Naive thymus-derived CD8-positive, alpha-beta T cell (primary cell): ENCODE measurements around the gene GNPTG. TPM values are rescaled to one million over a fixed set of nuclear protein-coding genes. Genes with fewer than 3 reads are reported as not detected.

Source experiments
- ATAC-seq, 2 donors: fragments of 150-1000 bp; cut with Tn5 transposase in 1 of 2; sonication (Bioruptor Pico), chemical (Tn5 transposase) in 1 of 2; 1 replicate in 1 of 2; 2 replicates in 1 of 2; pipeline ENCODE4 v1.10.0; 2021; ENCODE audit warnings: mild to moderate bottlenecking in 2 of 2, moderate library complexity in 2 of 2
- POLR2A ChIA-PET: fragments of 350-600 bp; sonication (Branson Sonifier 250); formaldehyde crosslinking; loops from one replicate; lab custom pipeline; 2021; ENCODE audit warnings: antibody characterized with exemption; lab: Charles Lee
- DNase-seq, 10 donors: peaks; one replicate each; pipeline versions ENCODE4 v3.0.0 to v3.0.0-alpha.2; 2020 to 2022
- H3K27ac Mint-ChIP-seq, 10 donors: one replicate each; pipeline ENCODE4 v1.8.0; 2020 to 2022; ENCODE audit warnings: mild to moderate bottlenecking in 10 of 10, mixed read lengths in 10 of 10, moderate library complexity in 4 of 10, inconsistent platforms in 1 of 10
- H3K27me3 Mint-ChIP-seq, 5 donors: one replicate each; pipeline ENCODE4 v1.8.0; 2021 to 2022; ENCODE audit warnings: mixed read lengths in 5 of 5
- H3K36me3 Mint-ChIP-seq, 3 donors: one replicate each; pipeline ENCODE4 v1.8.0; 2020 to 2022; ENCODE audit warnings: mixed read lengths in 3 of 3, mild to moderate bottlenecking in 2 of 3, inconsistent platforms in 1 of 3
- H3K4me1 Mint-ChIP-seq, 4 donors: one replicate each; pipeline ENCODE4 v1.8.0; 2021 to 2022; ENCODE audit warnings: mixed read lengths in 4 of 4
- H3K4me3 Mint-ChIP-seq, 10 donors: one replicate each; pipeline ENCODE4 v1.8.0; 2020 to 2022; ENCODE audit warnings: mild to moderate bottlenecking in 10 of 10, mixed read lengths in 10 of 10, moderate library complexity in 6 of 10, inconsistent platforms in 1 of 10
- H3K9me3 Mint-ChIP-seq, 9 donors: one replicate each; pipeline ENCODE4 v1.8.0; 2020 to 2022; ENCODE audit warnings: mixed read lengths in 9 of 9, mild to moderate bottlenecking in 3 of 9, inconsistent platforms in 1 of 9, moderate library complexity in 1 of 9
- polyA plus RNA-seq, 3 donors: library from polyadenylated mRNA; unstranded; fragments of 300-500 nt; fragmentation: Illumina TruSeq; gene quantifications; one replicate each; pipeline ENCODE4 v1.2.3, GENCODE V29; 2021
- total RNA-seq, 8 experiments: library from RNA in 2 of 8; stranded (reverse) in 2 of 8; gene quantifications; one replicate each; pipeline ENCODE4 v1.2.3 and lab custom pipeline; 2021 to 2026

Gene GNPTG
- total and polyA plus RNA-seq, 5 experiments from 2014 or later: 44.4 to 65.2 (median 56.9) TPM

DNA sequence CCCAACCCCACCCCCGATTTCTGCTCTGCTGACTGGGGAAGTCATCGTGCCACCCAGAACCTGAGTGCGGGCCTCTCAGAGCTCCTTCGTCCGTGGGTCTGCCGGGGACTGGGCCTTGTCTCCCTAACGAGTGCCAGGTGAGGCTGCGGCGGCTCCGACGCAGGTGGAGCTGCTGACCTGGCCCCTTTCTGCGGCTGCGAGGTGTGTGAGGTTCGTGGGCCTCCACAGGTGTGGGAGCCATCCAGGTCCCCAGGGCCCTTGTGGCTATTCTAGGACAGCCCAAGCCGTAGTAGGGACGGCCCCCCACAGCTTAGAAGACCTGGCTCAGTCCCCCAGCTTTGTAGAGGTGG, 39.3 kb upstream of the GNPTG start:
- Mint-ChIP-seq H3K4me1 (peaks cover 19 to 53% (median 44%) of the 10 kb centered on the region in 4 donors), H3K9me3 (no peaks in the 10 kb centered on the region), H3K36me3 (peaks cover 0 to 40% (median 0%) of the 10 kb centered on the region in 3 donors), H3K27me3 (no peaks in the 10 kb centered on the region), H3K4me3 (peak overlapping the region; percentile 41 to 99 (median 74)), H3K27ac (peak overlapping the region in 6 of 10 donors; percentile 11 to 67 (median 45))
- ATAC-seq (no peak), DNase-seq (no peak)
- POLR2A ChIA-PET: interaction anchor here (1.0 to 1.2 kb wide), 2 partner anchors 18 to 39 kb away, joined by 3 read pairs; no protein-coding TSS in a partner anchor

DNA sequence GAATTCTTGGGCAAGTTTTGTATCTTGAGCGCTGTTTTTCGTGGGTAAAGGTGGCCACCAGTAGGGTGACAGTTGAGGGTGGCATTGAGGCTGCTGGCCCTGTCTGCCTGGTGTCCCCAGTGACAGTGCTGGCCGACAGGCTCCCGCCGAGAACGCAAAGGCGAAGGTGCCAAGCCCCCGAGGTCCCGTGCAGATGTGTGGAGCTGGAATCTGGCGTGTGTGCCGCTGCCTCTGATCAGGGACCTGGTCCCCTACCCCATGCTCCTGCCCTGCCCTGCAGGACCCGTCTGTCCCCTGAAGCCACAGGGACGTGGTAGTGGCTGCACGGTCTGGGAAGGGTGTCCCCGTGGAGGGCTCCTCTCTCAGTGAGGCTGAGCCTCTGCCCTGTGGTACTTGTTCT, 38.8 kb upstream of the GNPTG start:
- H3K4me3 Mint-ChIP-seq: peak overlapping the region; percentile 56 to 99 (median 78)
- DNase-seq: no peak
- POLR2A ChIA-PET: interaction anchor here (1.0 to 1.2 kb wide), 2 partner anchors 18 to 38 kb away, joined by 3 read pairs; no protein-coding TSS in a partner anchor

DNA sequence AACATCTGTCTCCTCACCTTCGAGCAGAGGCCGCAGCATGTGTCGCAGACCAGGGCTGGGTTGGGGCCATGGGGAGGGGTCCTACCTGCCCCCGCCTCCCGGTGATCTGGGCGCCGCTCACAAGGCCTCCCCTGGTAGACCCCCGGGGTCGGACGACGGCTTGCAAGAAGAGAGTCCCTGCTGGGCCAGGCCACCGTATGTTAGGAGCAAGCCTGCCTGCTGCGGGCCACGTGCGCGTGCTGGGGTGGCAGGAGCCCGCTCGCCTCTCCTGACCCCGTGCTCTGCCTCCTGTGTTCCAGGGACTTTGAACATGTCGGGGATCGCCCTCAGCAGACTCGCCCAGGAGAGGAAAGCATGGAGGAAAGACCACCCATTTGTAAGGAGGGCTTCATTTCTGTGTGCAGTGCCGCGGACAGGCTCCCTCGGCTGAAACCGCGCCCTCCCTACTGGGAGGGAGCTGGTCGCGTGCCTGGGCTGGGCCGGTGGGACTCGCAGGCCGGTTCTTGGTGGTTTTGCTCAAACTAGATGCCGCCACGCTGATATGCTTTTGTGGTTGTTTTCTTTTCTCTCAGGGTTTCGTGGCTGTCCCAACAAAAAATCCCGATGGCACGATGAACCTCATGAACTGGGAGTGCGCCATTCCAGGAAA, 37.9 kb upstream of the GNPTG start:
- ATAC-seq (no peak), DNase-seq (no peak)
- Mint-ChIP-seq H3K4me3 (no peak overlapping the region), H3K27me3 (no peaks in the 10 kb centered on the region), H3K36me3 (peaks cover 0 to 54% (median 3%) of the 10 kb centered on the region in 3 donors), H3K27ac (peak overlapping the region in 1 of 10 donors; percentile 41), H3K9me3 (no peaks in the 10 kb centered on the region), H3K4me1 (peaks cover 18 to 48% (median 46%) of the 10 kb centered on the region in 4 donors)
- POLR2A ChIA-PET: interaction anchor here (1.3 kb wide), 1 partner anchor 12 kb away, joined by 5 read pairs; no protein-coding TSS in a partner anchor

More for the DNA sequence above, 38.8 kb upstream of the GNPTG start:
- Mint-ChIP-seq H3K9me3 (no peaks in the 10 kb centered on the region), H3K27ac (peak overlapping the region in 7 of 10 donors; percentile 8 to 71 (median 38)), H3K27me3 (no peaks in the 10 kb centered on the region), H3K4me1 (peaks cover 18 to 50% (median 44%) of the 10 kb centered on the region in 4 donors), H3K36me3 (peaks cover 0 to 44% (median 0%) of the 10 kb centered on the region in 3 donors)
- no peak for ATAC-seq

DNA sequence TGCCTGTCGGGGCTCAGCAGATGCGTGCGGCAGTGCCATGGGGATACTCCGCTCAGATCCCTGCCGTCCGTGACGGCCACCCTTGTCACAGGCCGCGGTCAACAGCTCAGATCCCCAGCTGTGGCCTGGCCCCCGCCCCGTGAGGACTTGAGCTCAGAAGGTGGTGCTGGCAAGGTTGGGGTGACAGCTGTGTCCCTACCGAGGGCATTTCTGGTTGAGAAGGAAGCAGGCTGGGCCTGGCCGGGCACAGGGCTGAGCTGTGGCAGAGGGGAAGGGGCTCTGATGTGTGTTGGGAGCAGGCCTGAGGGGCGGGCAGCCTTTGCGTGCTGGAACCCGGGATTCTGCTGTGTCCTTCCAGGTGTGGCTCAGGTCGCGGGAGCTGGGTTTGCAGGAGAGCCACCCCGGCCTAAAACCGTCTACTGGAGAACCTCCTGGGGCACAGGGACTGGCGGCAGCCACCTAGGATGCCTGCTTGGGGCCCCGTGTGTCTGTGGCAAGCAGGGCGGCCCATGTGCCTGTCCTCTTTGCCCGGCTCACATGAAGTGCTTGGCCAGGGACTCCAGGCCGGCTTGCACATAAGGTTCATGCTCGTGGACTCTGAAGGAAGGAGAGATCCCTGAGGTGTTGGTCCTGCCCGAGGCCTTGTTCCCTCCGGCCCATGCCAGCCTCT, 37.2 kb upstream of the GNPTG start:
- H3K36me3 Mint-ChIP-seq: peaks cover 0 to 61% (median 3%) of the 10 kb centered on the region in 3 donors
- peak overlapping the region in 1 of 10 donors; percentile 8 for H3K27ac Mint-ChIP-seq
- POLR2A ChIA-PET: interaction anchor here (0.6 to 1.3 kb wide), 2 partner anchors 12 to 54 kb away, joined by 4 to 5 read pairs; no protein-coding TSS in a partner anchor
- no peak for ATAC-seq
- peaks cover 18 to 48% (median 46%) of the 10 kb centered on the region in 4 donors for H3K4me1 Mint-ChIP-seq
- no peaks in the 10 kb centered on the region for H3K9me3 Mint-ChIP-seq
- no peak for DNase-seq
- no peaks in the 10 kb centered on the region for H3K27me3 Mint-ChIP-seq
- H3K4me3 Mint-ChIP-seq: no peak overlapping the region

DNA sequence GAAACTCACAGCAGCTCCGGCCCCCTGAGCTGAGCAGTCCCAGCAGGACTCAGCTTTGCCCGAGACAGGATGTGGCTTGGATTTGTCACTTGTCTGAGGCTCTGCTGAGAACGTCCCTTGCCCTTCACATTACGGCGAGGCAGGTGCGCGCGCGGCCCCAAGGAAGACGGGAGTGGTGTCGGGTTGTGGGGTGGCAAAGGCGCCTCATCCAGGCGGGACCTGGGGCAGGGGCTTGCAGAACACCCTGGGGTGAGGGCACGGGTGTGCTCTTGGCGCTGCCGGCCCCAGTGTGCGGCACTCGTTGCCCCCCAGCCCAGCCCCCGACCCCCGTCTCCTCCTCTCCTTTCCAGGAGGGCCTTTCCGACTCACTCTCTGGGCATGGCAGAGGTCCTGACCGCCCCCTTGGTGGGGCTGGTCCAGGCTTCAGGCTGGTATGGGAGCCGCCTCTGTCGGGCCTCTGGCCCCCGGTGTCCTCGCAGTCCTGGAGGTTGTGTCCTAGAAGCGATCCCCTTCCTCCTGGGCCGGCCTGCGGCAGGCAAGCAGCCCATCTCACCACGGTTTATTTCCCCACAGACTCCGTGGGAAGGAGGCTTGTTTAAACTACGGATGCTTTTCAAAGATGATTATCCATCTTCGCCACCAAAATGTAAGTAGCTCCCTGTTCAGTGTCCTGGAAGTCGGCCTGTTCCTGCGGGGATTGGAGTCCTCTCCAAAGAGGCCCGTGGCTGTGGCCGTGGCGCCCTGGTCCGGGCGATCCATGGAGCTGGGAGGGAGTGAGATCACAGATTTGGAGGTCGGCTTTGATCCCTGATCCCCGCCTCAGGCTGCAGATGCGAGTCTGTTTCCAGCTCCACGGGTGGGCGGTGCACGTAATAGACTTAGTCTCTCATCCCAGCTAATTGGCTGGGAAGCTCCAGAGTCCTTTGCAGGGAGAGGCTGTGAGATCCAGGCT, 36.4 kb upstream of the GNPTG start:
- H3K27me3 Mint-ChIP-seq: no peaks in the 10 kb centered on the region
- POLR2A ChIA-PET: interaction anchor here (0.5 to 2.2 kb wide), 4 partner anchors 11 to 1133 kb away, joined by 4 to 8 read pairs (median 5); no protein-coding TSS in a partner anchor
- peaks cover 14 to 45% (median 42%) of the 10 kb centered on the region in 4 donors for H3K4me1 Mint-ChIP-seq
- H3K36me3 Mint-ChIP-seq: peaks cover 0 to 69% (median 3%) of the 10 kb centered on the region in 3 donors
- DNase-seq (no peak), ATAC-seq (no peak)
- H3K4me3 Mint-ChIP-seq: peak overlapping the region in 1 of 10 donors; percentile 34
- no peaks in the 10 kb centered on the region for H3K9me3 Mint-ChIP-seq
- no peak overlapping the region for H3K27ac Mint-ChIP-seq

DNA sequence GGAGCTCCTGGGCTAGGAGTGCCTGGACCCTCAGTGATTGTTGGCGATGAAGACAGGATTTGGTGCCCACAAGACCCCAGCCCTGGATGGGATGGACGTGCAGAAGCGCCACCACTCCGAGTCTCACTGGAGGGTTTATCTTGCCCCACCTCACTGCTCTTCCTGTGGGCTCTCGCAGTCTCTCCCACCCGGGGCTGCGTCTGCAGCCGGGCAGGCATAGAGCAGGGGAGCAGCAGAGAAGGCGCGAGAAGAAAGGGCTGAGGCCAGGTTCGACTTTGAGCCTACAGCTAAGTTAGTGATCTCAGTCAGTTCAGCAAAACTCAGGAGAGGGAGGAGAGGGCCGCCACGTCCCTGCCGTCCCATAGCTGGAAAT, 35.7 kb upstream of the GNPTG start:
- DNase-seq (no peak), ATAC-seq (no peak)
- Mint-ChIP-seq H3K27ac (no peak overlapping the region), H3K27me3 (no peaks in the 10 kb centered on the region), H3K9me3 (no peaks in the 10 kb centered on the region), H3K4me1 (peaks cover 8 to 39% (median 35%) of the 10 kb centered on the region in 4 donors), H3K4me3 (peak overlapping the region in 1 of 10 donors; percentile 34), H3K36me3 (peaks cover 0 to 72% (median 3%) of the 10 kb centered on the region in 3 donors)
- POLR2A ChIA-PET: interaction anchor here (0.7 to 2.2 kb wide), 2 partner anchors 11 to 97 kb away, joined by 5 to 8 read pairs; no protein-coding TSS in a partner anchor

DNA sequence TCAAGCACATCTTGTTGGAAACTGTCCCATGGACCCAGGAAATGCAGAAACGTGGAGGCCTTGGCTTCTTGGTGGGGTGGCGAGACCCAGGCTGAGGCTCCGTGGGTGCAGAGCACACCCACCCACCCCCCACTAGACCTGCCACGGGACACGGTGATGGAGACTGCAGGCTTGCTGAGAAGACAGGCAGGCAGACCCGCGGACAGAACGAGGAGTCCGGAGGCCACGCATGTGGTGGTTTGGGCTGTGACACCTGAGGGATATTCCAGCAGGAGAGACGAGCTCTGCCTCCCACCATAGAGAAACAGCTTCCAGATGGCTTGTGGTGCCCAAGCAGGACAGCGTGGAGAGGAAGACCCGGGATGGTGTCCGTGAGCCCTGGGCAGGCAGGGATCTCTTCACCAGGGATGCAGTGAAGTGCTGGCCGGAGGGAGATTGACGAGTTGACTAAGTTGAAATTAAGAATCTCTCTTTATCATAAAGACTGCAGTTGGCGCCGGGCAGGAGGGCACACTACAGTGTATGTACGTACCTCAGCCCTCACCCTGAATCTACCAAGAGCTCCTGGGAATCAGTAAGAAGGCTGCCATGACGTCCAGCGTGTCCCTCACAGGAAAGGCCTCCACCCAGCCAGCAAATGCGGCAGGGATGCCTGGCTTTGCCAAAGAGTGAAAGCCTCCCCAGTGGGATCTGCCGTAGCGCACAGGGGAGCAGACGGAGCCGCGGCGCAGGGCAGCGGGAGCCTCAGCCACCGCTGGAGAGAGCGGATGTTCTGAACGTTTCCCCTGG, 34.1 kb upstream of the GNPTG start:
- Mint-ChIP-seq H3K4me3 (no peak overlapping the region), H3K4me1 (peaks cover 6 to 27% (median 22%) of the 10 kb centered on the region in 4 donors), H3K36me3 (peaks cover 0 to 83% (median 3%) of the 10 kb centered on the region in 3 donors), H3K27me3 (no peaks in the 10 kb centered on the region), H3K27ac (peak overlapping the region in 1 of 10 donors; percentile 83), H3K9me3 (no peaks in the 10 kb centered on the region)
- ATAC-seq (no peak), DNase-seq (no peak)
- POLR2A ChIA-PET: interaction anchor here (2.2 kb wide), 1 partner anchor 9 kb away, joined by 8 read pairs; no protein-coding TSS in a partner anchor

DNA sequence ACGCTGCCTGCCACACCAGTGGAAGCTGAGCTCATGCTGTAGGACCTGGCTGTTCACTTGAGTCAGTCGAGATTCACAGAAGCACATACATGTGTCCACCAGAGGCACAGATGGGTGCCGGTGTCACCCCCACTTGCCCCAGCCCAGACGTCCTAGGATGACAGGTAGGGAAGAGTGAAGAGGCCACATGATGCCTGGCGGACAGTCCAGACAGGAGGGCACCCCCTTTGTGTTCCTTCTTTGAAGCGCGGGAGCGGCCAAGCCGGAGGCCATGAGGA, 33.5 kb upstream of the GNPTG start:
- Mint-ChIP-seq H3K27me3 (no peaks in the 10 kb centered on the region), H3K9me3 (no peaks in the 10 kb centered on the region), H3K4me1 (peaks cover 4 to 22% (median 17%) of the 10 kb centered on the region in 4 donors), H3K4me3 (no peak overlapping the region), H3K36me3 (peaks cover 0 to 86% (median 3%) of the 10 kb centered on the region in 3 donors), H3K27ac (peak overlapping the region in 2 of 10 donors; percentile 40 to 44)
- ATAC-seq: no peak
- no peak for DNase-seq
- POLR2A ChIA-PET: no interaction called here

DNA sequence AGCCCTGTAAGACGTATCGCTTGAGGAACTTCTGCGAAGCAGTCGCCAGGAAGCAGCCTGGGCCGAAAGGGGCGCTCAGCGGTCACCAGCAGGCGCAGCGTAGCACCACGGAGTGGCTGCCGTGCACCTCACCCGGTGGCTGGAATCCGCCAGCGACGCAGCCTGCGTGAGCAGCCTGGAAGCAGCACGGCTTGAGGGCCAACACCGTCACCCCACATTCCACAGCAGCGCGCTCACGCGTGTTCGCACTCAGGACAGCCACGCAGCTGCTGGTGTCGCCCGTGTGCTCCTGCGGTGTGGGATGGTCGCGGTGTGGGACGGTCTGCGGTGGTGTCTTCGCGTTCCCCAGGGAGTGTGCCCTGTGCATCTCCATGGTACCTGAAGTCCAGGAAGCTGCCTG, 32.7 kb upstream of the GNPTG start:
- POLR2A ChIA-PET: interaction anchor here (0.5 to 1.3 kb wide), 2 partner anchors 10 to 36 kb away, joined by 4 read pairs; partner anchors contain the start of gene UBE2I
- H3K27ac Mint-ChIP-seq: no peak overlapping the region
- DNase-seq (no peak), ATAC-seq (no peak)
- peaks cover 0 to 87% (median 5%) of the 10 kb centered on the region in 3 donors for H3K36me3 Mint-ChIP-seq
- H3K4me3 Mint-ChIP-seq: no peak overlapping the region
- H3K9me3 Mint-ChIP-seq: no peaks in the 10 kb centered on the region
- no peaks in the 10 kb centered on the region for H3K27me3 Mint-ChIP-seq
- peaks cover 4 to 19% (median 9%) of the 10 kb centered on the region in 4 donors for H3K4me1 Mint-ChIP-seq

DNA sequence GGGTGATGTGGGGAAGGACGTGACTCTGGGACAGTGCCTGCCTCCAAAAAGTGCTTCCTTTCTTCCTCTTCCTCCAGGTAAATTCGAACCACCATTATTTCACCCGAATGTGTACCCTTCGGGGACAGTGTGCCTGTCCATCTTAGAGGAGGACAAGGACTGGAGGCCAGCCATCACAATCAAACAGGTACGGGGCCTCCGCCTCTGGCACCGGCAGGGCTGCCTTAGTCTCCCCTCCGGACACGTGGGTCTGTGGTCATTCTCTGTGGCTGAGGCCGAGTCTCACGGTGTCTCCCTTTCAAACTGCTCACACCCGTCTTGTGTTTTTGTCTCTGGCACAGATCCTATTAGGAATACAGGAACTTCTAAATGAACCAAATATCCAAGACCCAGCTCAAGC, 31.6 kb upstream of the GNPTG start:
- POLR2A ChIA-PET: interaction anchor here (0.6 to 0.8 kb wide), 2 partner anchors 9 to 83 kb away, joined by 3 read pairs; no protein-coding TSS in a partner anchor
- Mint-ChIP-seq H3K27me3 (no peaks in the 10 kb centered on the region), H3K9me3 (no peaks in the 10 kb centered on the region), H3K4me3 (no peak overlapping the region), H3K36me3 (peaks cover 0 to 86% (median 9%) of the 10 kb centered on the region in 3 donors), H3K4me1 (peaks cover 3 to 11% (median 4%) of the 10 kb centered on the region in 4 donors), H3K27ac (peak overlapping the region in 1 of 10 donors; percentile 59)
- no peak for ATAC-seq
- no peak for DNase-seq

DNA sequence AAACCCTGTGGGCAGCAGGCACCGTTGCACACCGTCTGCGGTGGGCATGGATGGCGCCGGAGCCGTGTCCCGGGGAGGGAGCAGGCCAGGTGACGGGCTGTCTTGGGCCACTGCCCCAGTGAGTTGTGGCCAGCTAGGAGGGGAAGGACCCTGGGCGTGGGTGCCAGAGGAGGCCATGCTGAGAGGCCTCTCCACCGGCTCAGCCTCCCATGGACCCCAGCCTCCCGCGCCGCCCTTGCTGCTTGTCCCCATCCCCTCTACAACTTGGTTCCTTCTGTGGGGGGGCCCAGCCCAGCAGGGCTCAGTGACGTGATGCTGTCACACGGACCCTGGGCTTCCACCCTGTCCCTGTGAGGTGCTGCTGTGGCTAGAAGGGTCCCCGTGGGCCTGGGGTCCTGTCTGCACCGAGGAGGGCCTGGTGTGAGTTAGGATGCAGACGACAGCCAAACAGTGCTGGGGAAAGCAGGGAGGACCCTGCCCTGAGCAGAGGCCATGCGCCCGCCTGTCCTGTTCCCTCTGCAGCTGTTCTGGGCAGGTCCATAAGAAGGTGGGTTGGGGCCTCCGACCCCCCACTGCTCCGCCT, 31.0 kb upstream of the GNPTG start:
- DNase-seq (no peak), ATAC-seq (peak in 1 of 2 donors; percentile 12)
- Mint-ChIP-seq H3K36me3 (peaks cover 0 to 85% (median 9%) of the 10 kb centered on the region in 3 donors), H3K27me3 (no peaks in the 10 kb centered on the region), H3K4me3 (no peak overlapping the region), H3K9me3 (no peaks in the 10 kb centered on the region), H3K4me1 (peaks cover 3 to 11% (median 5%) of the 10 kb centered on the region in 4 donors), H3K27ac (peak overlapping the region in 2 of 10 donors; percentile 27 to 59)
- POLR2A ChIA-PET: interaction anchor here (0.6 kb wide), 1 partner anchor 11 kb away, joined by 3 read pairs; no protein-coding TSS in a partner anchor
